H54 (cell line): ENCODE results near the gene GPLD1.
"Not testable (repeated sequence)": the region's sequence is repeated elsewhere in the genome, so short reads cannot be mapped to it uniquely, and the experiment has no call there.

Experiments used
- DNase-seq: peaks from one replicate; pipeline ENCODE4 v3.0.0; 2011; ENCODE audit warnings: low spot score, mixed read lengths; ENCODE audit not compliant: insufficient read length
- FAIRE-seq: peaks from 3 replicates; lab custom pipeline; 2011; peaks lifted over from hg19 to GRCh38; lab: Jason Lieb, UNC
- POLR2A ChIP-seq: IDR thresholded peaks from 2 replicates; pipeline ENCODE4 v1.6.1; 2011; ENCODE audit warnings: low read depth, mild to moderate bottlenecking, low read length

GPLD1 gene

GRCh38 chr6:24397631-24398030, 91.7 kb downstream of the GPLD1 start:
- TF ChIP-seq POLR2A: no peak
- no peak for FAIRE-seq

GRCh38 chr6:24396824-24397223, 92.6 kb downstream of the GPLD1 start:
- no peak for DNase-seq
- FAIRE-seq: no peak
- TF ChIP-seq POLR2A: no peak

More at GRCh38 chr6:24397631-24398030, 91.7 kb downstream of the GPLD1 start:
- no peak for DNase-seq

- TF ChIP-seq POLR2A: no peak
- DNase-seq (peak; percentile 27), FAIRE-seq (peak; percentile 84)
These were observed 94.5 kb downstream of the GPLD1 start for GRCh38 chr6:24394780-24395437.

GRCh38 chr6:24394061-24394779, 95.2 kb downstream of the GPLD1 start:
- DNase-seq: no peak
- no peak for FAIRE-seq
- TF ChIP-seq POLR2A: no peak

GRCh38 chr6:24391756-24392405, 97.5 kb downstream of the GPLD1 start:
- DNase-seq: no peak
- no peak for TF ChIP-seq POLR2A
- FAIRE-seq: no peak

- TF ChIP-seq POLR2A: no peak
- FAIRE-seq (no peak), DNase-seq (no peak)
These were observed 98.2 kb downstream of the GPLD1 start for GRCh38 chr6:24391208-24391607.

GRCh38 chr6:24387818-24388217, 101.6 kb downstream of the GPLD1 start:
- no peak for FAIRE-seq
- no peak for DNase-seq
- TF ChIP-seq POLR2A: no peak

GRCh38 chr6:24385536-24386269, 103.7 kb downstream of the GPLD1 start:
- no peak for DNase-seq
- FAIRE-seq: no peak
- TF ChIP-seq POLR2A: no peak

- not testable (repeated sequence) for FAIRE-seq, DNase-seq
These were observed 104.8 kb downstream of the GPLD1 start for GRCh38 chr6:24384369-24385130.

GRCh38 chr6:24382891-24383494, 106.4 kb downstream of the GPLD1 start:
- FAIRE-seq, DNase-seq: not testable (repeated sequence)

- DNase-seq (no peak), FAIRE-seq (no peak)
- TF ChIP-seq POLR2A: no peak
These were observed 107.2 kb downstream of the GPLD1 start for GRCh38 chr6:24382220-24382540.

- DNase-seq (no peak), FAIRE-seq (no peak)
- no peak for TF ChIP-seq POLR2A
These were observed 107.7 kb downstream of the GPLD1 start for GRCh38 chr6:24381476-24382219.

GRCh38 chr6:24378473-24379097, 110.8 kb downstream of the GPLD1 start:
- no peak for TF ChIP-seq POLR2A
- no peak for FAIRE-seq
- DNase-seq: no peak
